ENCODE data around the gene SETD9. TPM values are rescaled to one million over a fixed set of nuclear protein-coding genes. Genes with fewer than 3 reads are reported as not detected.

Gene SETD9
- total RNA-seq, 1 donor from 2014 or later, result 15.6 TPM

DNA sequence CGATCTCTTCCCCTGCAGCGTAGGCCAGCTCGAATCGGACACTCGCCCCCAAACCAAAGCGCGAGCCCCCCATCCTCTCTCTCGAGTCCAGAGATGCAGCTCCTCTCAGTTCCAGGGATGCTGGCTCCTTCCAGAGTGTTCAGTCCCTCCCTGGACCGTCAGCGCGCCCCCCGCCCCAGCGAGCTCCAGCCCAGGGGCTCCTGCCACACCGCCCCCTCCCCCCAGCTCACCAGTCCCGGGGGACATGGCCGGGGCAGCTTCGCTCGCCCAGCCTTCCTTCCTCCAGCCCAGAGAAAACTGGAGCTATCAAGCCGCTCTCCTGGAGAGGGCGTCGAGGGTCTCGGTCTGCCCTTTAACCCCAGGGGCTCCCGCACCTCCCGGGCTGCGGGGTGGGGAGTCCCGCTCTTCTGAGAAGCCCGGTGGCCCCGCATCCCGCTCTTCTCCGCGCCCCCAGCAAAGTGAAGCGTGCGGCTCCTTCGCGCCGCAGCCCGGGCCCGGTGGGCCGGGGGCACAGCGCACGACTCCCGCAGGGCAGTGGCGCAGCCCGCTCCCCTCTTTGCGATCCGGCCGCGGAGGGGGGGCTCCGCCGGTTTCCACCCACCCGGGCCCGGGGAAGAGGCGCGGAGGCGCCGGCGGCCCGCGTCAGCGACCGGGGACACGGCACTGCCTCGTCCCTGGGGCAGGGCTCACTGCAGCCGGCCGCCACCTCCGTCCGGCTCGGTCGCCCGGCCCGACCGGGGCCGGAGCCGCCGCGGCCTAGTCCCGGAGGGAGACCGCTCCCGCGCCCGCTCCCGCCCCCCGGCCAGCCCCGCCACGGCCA, 41.9 kb downstream of the SETD9 start:
- Mint-ChIP-seq H3K36me3 (peaks cover 2% of the 10 kb centered on the region), H3K4me3 (peak overlapping the region; percentile 93), H3K4me1 (peaks cover 19% of the 10 kb centered on the region), H3K27ac (peak overlapping the region; percentile 97), H3K27me3 (ENCODE audit: low read depth) (peaks cover 3% of the 10 kb centered on the region), H3K9me3 (no peaks in the 10 kb centered on the region)
- DNase-seq (ENCODE audit: low spot score in 2 of 2, unreplicated experiment in 2 of 2), result peak; percentile 30 to 60
- TF ChIP-seq, protein P1, sequence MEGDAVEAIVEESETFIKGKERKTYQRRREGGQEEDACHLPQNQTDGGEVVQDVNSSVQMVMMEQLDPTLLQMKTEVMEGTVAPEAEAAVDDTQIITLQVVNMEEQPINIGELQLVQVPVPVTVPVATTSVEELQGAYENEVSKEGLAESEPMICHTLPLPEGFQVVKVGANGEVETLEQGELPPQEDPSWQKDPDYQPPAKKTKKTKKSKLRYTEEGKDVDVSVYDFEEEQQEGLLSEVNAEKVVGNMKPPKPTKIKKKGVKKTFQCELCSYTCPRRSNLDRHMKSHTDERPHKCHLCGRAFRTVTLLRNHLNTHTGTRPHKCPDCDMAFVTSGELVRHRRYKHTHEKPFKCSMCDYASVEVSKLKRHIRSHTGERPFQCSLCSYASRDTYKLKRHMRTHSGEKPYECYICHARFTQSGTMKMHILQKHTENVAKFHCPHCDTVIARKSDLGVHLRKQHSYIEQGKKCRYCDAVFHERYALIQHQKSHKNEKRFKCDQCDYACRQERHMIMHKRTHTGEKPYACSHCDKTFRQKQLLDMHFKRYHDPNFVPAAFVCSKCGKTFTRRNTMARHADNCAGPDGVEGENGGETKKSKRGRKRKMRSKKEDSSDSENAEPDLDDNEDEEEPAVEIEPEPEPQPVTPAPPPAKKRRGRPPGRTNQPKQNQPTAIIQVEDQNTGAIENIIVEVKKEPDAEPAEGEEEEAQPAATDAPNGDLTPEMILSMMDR (IDR thresholded peaks at IDR 0.05; ENCODE audit: unreplicated experiment), result no peak

DNA sequence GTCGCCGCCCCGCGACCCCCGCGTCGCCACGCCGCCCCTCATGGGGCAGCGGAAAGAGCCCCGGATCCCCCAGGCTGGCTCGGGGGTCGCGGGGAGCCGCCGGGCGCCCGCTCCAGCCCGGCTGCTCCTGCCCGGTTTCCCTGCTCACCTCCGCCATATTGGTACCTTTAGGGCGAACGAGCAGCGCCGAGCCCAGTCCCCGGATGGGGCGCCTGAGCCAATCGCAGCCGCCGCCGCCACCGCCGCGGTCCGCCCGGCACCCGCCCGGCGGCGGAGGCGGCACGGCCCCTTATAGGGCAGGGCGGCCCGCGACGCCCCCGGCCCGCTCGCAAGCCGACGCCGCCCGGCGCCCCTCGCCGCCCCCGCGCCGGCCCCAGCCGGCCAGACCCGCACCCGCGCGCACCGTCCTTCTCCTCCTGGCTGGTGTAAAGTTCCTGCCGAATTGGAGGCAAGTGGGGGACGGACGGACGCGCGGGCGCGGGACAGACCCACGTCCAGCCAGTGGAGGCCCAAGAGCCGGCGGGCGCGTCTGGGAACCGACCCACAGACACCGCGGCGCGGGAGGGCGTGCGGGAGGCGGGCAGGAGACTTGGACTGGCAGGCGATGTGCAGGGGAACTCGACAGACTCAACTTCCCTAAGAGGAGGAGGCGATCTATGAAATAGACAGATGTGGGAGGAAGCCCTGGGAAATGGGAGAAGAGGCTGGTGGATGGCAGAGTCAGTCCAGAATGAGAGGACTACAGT, 42.7 kb downstream of the SETD9 start, which contains the start of gene MIER3:
TSS of gene MIER3 (minus strand) at position 178 of the 746 bp plus-strand sequence. CDS start at position 157, 21 bp downstream.
- peaks cover 19% of the 10 kb centered on the region for H3K4me1 Mint-ChIP-seq
- H3K4me3 Mint-ChIP-seq, result peak within 1 kb of the TSS; percentile 93
- DNase-seq (ENCODE audit: low spot score in 2 of 2, unreplicated experiment in 2 of 2), result peak; percentile 65 to 83
- TF ChIP-seq, protein P1 (IDR thresholded peaks at IDR 0.05; ENCODE audit: unreplicated experiment), result no peak
- no peaks in the 10 kb centered on the region for H3K9me3 Mint-ChIP-seq
- H3K27me3 Mint-ChIP-seq (ENCODE audit: low read depth), result peaks cover 3% of the 10 kb centered on the region
- H3K27ac Mint-ChIP-seq, result peak within 1 kb of the TSS; percentile 97
- H3K36me3 Mint-ChIP-seq, result no peaks in the 10 kb centered on the region

DNA sequence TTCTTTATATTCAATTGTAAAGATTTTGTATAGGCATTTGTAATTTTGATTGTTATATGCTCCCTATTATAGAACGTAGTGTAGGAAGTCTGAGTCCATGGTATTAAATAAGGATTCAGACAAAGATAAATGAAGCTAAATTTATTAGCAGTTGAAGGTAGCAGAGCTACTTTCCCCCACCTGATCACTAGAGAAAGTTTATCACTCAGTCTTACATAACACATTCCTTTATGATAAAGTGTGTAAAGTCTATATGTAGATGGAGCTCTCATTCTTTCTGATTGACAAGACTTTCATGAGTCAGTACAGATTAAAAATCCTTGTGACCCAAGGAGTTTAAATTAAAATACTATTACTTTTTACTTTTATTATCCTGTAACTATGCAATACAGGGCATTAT, 44.9 kb downstream of the SETD9 start:
- H3K9me3 Mint-ChIP-seq, result no peaks in the 10 kb centered on the region
- peaks cover 17% of the 10 kb centered on the region for H3K4me1 Mint-ChIP-seq
- H3K4me3 Mint-ChIP-seq, result no peak overlapping the region
- peaks cover 18% of the 10 kb centered on the region for H3K27me3 Mint-ChIP-seq (ENCODE audit: low read depth)
- no peak for DNase-seq (ENCODE audit: low spot score in 2 of 2, unreplicated experiment in 2 of 2)
- H3K27ac Mint-ChIP-seq, result no peak overlapping the region
- TF ChIP-seq, protein P1 (IDR thresholded peaks at IDR 0.05; ENCODE audit: unreplicated experiment), result no peak
- no peaks in the 10 kb centered on the region for H3K36me3 Mint-ChIP-seq

- peaks cover 4% of the 10 kb centered on the region for H3K4me1 Mint-ChIP-seq
Measured at GRCh38 chr5:56958595-56958994, 49.2 kb downstream of the SETD9 start.

GRCh38 chr5:56959326-56959725, 49.9 kb downstream of the SETD9 start:
- TF ChIP-seq, protein P1 (IDR thresholded peaks at IDR 0.05; ENCODE audit: unreplicated experiment), result no peak

More at GRCh38 chr5:56958595-56958994, 49.2 kb downstream of the SETD9 start:
- no peak overlapping the region for H3K4me3 Mint-ChIP-seq
- H3K27me3 Mint-ChIP-seq (ENCODE audit: low read depth), result peaks cover 30% of the 10 kb centered on the region
- no peak for DNase-seq (ENCODE audit: low spot score in 2 of 2, unreplicated experiment in 2 of 2)
- TF ChIP-seq, protein P1 (IDR thresholded peaks at IDR 0.05; ENCODE audit: unreplicated experiment), result no peak
- no peaks in the 10 kb centered on the region for H3K36me3 Mint-ChIP-seq
- H3K9me3 Mint-ChIP-seq, result no peaks in the 10 kb centered on the region
- H3K27ac Mint-ChIP-seq, result no peak overlapping the region

More at GRCh38 chr5:56959326-56959725, 49.9 kb downstream of the SETD9 start:
- H3K27me3 Mint-ChIP-seq (ENCODE audit: low read depth), result peaks cover 30% of the 10 kb centered on the region
- H3K4me1 Mint-ChIP-seq, result peaks cover 4% of the 10 kb centered on the region
- H3K9me3 Mint-ChIP-seq, result no peaks in the 10 kb centered on the region
- DNase-seq (ENCODE audit: low spot score in 2 of 2, unreplicated experiment in 2 of 2), result no peak
- H3K4me3 Mint-ChIP-seq, result no peak overlapping the region
- H3K36me3 Mint-ChIP-seq, result no peaks in the 10 kb centered on the region
- H3K27ac Mint-ChIP-seq, result no peak overlapping the region
